ENCODE results near the gene PIGQ.

Gene PIGQ

GRCh38 chr16:569445-570254, at the start of gene PIGQ:
PIGQ (plus strand) TSS chr16:569968; CDS start chr16:574075, 4,107 bp downstream.
- H4K20me1 ChIP-seq (ENCODE audit: low read depth, low read length) = no peaks in the 10 kb centered on the region

GRCh38 chr16:520847-521246, 48.9 kb upstream of the PIGQ start:
- no peaks in the 10 kb centered on the region for H3K9me3 ChIP-seq (ENCODE audit: insufficient read depth, low read length)
- no peak overlapping the region for H3K9ac ChIP-seq (ENCODE audit: low read length)
- H3K79me2 ChIP-seq (ENCODE audit: insufficient read depth, low read length) = no peaks in the 10 kb centered on the region
- no peak overlapping the region for H3K27ac ChIP-seq (ENCODE audit: low read depth, low read length)
- no peaks in the 10 kb centered on the region for H3K36me3 ChIP-seq (ENCODE audit: low read length)
- H4K20me1 ChIP-seq (ENCODE audit: low read depth, low read length) = no peaks in the 10 kb centered on the region
- no peak overlapping the region for H2AFZ ChIP-seq (ENCODE audit: low read depth, low read length, severe bottlenecking)
- H3K9me2 ChIP-seq (replicated peaks; ENCODE audit: insufficient read depth, low read length) = no peaks in the 10 kb centered on the region
- 0 out of 2 replicates have a peak, but pooled peaks cover 5% of the 10 kb centered on the region for H3F3A ChIP-seq (ENCODE audit: insufficient read depth)
- H3K27me3 ChIP-seq (ENCODE audit: low read length) = no peaks in the 10 kb centered on the region
- TF ChIP-seq CTCF (IDR thresholded peaks at IDR 0.05; ENCODE audit: insufficient read depth, low read length, poor library complexity, severe bottlenecking) (no peak), EZH2phosphoT487 (conservative IDR thresholded peaks at IDR 0.05; ENCODE audit: low read length) (no peak)
- no peak overlapping the region for H3K4me2 ChIP-seq (ENCODE audit: low read depth, low read length, poor library complexity, severe bottlenecking)
- H3K4me3 ChIP-seq (ENCODE audit: insufficient read depth, low read length, poor library complexity, severe bottlenecking) = no peak overlapping the region

More at GRCh38 chr16:569445-570254, at the start of gene PIGQ:
- Histone ChIP-seq H3K79me2 (ENCODE audit: insufficient read depth, low read length) (no peaks in the 10 kb centered on the region), H3K9ac (ENCODE audit: low read length) (peak within 1 kb of the TSS; percentile 74), H3K9me3 (ENCODE audit: insufficient read depth, low read length) (no peaks in the 10 kb centered on the region), H3K4me3 (ENCODE audit: insufficient read depth, low read length, poor library complexity, severe bottlenecking) (peak within 1 kb of the TSS; percentile 99), H3K27me3 (ENCODE audit: low read length) (no peaks in the 10 kb centered on the region), H3K36me3 (ENCODE audit: low read length) (no peaks in the 10 kb centered on the region), H3F3A (ENCODE audit: insufficient read depth) (no peaks in the 10 kb centered on the region), H3K9me2 (replicated peaks; ENCODE audit: insufficient read depth, low read length) (no peaks in the 10 kb centered on the region), H3K27ac (ENCODE audit: low read depth, low read length) (no peak within 1 kb of the TSS), H3K4me2 (ENCODE audit: low read depth, low read length, poor library complexity, severe bottlenecking) (peak within 1 kb of the TSS; percentile 73), H2AFZ (ENCODE audit: low read depth, low read length, severe bottlenecking) (peak within 1 kb of the TSS; percentile 95)
- TF ChIP-seq EZH2phosphoT487 (conservative IDR thresholded peaks at IDR 0.05; ENCODE audit: low read length) (no peak), CTCF (IDR thresholded peaks at IDR 0.05; ENCODE audit: insufficient read depth, low read length, poor library complexity, severe bottlenecking) (no peak)

- Histone ChIP-seq H3F3A (ENCODE audit: insufficient read depth) (0 out of 2 replicates have a peak, but pooled peaks cover 9% of the 10 kb centered on the region), H3K9me3 (ENCODE audit: insufficient read depth, low read length) (no peaks in the 10 kb centered on the region), H4K20me1 (ENCODE audit: low read depth, low read length) (no peaks in the 10 kb centered on the region), H3K4me2 (ENCODE audit: low read depth, low read length, poor library complexity, severe bottlenecking) (no peak overlapping the region), H3K27me3 (ENCODE audit: low read length) (no peaks in the 10 kb centered on the region), H3K4me3 (ENCODE audit: insufficient read depth, low read length, poor library complexity, severe bottlenecking) (no peak overlapping the region), H3K9me2 (replicated peaks; ENCODE audit: insufficient read depth, low read length) (no peaks in the 10 kb centered on the region), H3K36me3 (ENCODE audit: low read length) (no peaks in the 10 kb centered on the region), H3K9ac (ENCODE audit: low read length) (no peak overlapping the region), H3K27ac (ENCODE audit: low read depth, low read length) (no peak overlapping the region), H3K79me2 (ENCODE audit: insufficient read depth, low read length) (0 out of 2 replicates have a peak, but pooled peaks cover 3% of the 10 kb centered on the region), H2AFZ (ENCODE audit: low read depth, low read length, severe bottlenecking) (no peak overlapping the region)
- no peak for TF ChIP-seq CTCF (IDR thresholded peaks at IDR 0.05; ENCODE audit: insufficient read depth, low read length, poor library complexity, severe bottlenecking)
- no peak for TF ChIP-seq EZH2phosphoT487 (conservative IDR thresholded peaks at IDR 0.05; ENCODE audit: low read length)
Observed at GRCh38 chr16:521381-522210, 48.2 kb upstream of the PIGQ start.
